ENCODE measurements around the gene SNTA1.
"Not testable (repeated sequence)": the region's sequence is repeated elsewhere in the genome, so short reads cannot be mapped to it uniquely, and the experiment has no call there.

Gene SNTA1

DNA sequence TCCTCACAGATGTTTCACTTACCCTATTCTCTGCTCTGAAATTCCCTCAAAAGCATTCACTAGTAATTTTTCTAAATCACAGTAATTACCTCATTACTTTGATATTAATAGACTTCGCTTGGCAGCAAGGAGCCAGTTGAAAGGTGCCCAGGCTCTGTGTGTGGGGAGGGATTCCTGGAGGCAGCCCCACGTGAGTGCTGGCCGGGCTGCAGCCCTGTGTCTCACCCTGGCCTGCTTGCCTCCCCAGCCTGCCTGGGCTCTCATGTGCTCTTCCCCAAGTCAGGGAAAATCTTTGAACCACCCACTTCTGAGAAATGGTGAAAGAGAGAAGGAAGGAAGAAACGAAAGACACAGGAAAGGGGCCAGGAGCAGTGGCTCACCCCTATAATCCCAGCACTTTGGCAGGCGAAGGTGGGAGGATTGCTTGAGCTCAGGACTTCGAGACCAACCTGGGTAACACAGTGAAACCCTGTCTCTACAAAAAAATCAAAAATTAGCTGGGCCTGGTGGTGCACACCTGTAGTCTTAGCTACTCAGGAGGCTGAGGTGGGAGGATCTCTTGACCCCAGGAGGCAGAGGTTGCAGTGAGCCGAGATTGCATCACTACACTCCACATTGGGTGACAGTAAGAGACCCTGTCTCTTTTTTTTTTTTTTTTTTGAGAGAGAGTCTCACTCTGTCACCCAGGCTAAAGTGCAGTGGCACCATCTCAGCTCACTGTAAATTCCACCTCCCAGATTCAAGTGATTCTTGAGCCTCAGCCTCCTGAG, 20.0 kb upstream of the SNTA1 start:
- no peak overlapping the region for H3K4me3 ChIP-seq (ENCODE audit: low read length)
- TF ChIP-seq, protein P1, sequence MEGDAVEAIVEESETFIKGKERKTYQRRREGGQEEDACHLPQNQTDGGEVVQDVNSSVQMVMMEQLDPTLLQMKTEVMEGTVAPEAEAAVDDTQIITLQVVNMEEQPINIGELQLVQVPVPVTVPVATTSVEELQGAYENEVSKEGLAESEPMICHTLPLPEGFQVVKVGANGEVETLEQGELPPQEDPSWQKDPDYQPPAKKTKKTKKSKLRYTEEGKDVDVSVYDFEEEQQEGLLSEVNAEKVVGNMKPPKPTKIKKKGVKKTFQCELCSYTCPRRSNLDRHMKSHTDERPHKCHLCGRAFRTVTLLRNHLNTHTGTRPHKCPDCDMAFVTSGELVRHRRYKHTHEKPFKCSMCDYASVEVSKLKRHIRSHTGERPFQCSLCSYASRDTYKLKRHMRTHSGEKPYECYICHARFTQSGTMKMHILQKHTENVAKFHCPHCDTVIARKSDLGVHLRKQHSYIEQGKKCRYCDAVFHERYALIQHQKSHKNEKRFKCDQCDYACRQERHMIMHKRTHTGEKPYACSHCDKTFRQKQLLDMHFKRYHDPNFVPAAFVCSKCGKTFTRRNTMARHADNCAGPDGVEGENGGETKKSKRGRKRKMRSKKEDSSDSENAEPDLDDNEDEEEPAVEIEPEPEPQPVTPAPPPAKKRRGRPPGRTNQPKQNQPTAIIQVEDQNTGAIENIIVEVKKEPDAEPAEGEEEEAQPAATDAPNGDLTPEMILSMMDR (conservative IDR thresholded peaks at IDR 0.05; ENCODE audit: low read depth, low read length) = no peak
- DNase-seq (ENCODE audit: low read depth) = no peak

DNA sequence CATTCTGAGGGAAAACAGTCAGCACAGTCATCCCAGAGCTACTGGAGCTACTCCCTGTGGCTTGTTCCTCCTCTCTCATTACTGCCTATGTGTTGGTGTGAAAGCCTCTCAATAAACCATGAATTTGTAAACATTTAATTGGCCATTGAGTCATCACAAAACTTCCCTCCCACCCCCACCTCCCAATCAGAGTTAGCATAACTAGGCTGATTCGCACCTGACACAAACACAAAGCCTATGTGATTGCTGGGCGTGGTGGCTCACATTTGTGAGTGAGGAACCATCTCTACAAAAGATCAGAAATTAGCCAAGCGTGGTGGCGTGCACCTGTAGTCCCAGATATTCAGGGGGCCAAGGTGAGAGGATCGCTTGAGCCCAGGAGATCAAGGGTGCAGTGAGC, 17.1 kb upstream of the SNTA1 start:
- TF ChIP-seq, protein P1 (conservative IDR thresholded peaks at IDR 0.05; ENCODE audit: low read depth, low read length) = no peak
- no peak for DNase-seq (ENCODE audit: low read depth)
- no peak overlapping the region for H3K4me3 ChIP-seq (ENCODE audit: low read length)

DNA sequence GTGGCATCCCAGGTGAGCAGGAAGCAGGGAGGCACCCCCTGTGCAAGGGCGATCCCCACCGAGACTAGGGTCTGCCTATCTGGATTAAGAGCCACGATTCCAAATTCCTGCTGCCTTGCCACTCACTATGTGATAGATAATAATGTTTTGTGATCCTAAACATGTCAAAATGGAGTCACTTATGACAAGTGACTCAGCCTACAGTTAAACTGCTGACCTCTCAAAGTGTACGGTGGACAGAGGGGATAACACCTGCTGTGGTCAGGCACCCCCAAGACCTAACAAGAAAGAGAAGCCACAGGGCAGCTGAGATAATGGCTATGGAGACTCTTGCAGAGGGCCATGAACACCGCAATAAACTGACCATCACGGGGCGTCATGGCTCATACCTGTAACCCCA, 16.0 kb upstream of the SNTA1 start:
- TF ChIP-seq, protein P1 (conservative IDR thresholded peaks at IDR 0.05; ENCODE audit: low read depth, low read length) = no peak

DNA sequence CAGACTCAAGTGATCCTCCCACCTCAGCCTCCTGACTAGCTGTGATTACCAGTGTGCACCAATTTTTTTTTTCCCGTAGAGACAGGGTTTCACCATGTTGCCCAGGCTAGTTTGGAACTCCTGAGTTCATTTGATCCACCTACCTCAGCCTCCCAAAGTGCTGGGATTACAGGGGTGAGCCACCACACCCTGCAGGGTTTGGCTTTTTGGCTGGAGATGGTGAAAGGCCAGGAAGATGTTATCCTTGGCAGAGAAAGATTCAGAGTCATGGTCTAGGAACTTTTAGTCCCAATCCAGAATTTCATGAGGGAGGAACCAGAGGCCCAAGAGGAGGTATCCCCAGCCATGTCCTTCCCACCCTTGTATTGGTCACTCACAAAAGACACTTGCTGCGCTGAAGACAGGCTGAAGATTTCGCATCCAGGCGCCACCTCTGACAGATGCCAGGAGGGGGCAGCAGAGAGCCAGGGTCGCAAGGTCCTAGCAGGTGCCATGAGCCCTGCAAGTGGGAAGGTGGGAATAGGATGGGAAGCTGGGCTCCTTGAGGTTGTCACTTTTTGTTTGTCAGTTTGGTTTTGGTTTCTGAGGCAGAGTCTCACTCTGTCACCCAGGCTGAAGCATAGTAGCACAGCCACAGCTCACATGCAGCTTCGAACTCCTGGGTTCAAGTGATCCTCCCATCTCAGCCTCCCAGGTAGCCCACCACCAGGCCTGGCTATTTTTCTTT, 13.5 kb upstream of the SNTA1 start:
- DNase-seq (ENCODE audit: low read depth) = not testable (repeated sequence)
- TF ChIP-seq, protein P1 (conservative IDR thresholded peaks at IDR 0.05; ENCODE audit: low read depth, low read length) = peak; percentile 98

More for the DNA sequence above, 16.0 kb upstream of the SNTA1 start:
- no peak overlapping the region for H3K4me3 ChIP-seq (ENCODE audit: low read length)
- no peak for DNase-seq (ENCODE audit: low read depth)

DNA sequence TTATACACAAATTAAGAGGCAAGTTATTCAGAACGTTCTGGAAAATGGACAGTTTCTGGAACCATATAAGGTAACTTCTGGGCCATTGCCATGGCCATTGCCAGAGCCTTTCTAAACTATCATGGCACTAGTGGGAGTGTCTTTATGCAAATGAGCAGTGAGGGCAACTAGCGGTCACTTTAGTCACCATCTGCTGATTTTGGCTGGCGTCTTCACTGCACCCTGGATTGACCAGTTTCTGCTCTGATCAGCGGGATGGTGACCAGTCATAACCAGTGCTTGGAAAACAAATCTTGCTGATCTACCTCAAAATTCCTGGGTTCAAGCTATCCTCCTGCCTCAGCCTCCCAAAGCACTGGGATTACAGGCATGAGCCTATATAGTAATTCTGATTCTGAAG, 7.3 kb upstream of the SNTA1 start:
- TF ChIP-seq, protein P1 (conservative IDR thresholded peaks at IDR 0.05; ENCODE audit: low read depth, low read length) = no peak
- no peak for DNase-seq (ENCODE audit: low read depth)

More for the DNA sequence above, 13.5 kb upstream of the SNTA1 start:
- not testable (repeated sequence) for H3K4me3 ChIP-seq (ENCODE audit: low read length)

DNA sequence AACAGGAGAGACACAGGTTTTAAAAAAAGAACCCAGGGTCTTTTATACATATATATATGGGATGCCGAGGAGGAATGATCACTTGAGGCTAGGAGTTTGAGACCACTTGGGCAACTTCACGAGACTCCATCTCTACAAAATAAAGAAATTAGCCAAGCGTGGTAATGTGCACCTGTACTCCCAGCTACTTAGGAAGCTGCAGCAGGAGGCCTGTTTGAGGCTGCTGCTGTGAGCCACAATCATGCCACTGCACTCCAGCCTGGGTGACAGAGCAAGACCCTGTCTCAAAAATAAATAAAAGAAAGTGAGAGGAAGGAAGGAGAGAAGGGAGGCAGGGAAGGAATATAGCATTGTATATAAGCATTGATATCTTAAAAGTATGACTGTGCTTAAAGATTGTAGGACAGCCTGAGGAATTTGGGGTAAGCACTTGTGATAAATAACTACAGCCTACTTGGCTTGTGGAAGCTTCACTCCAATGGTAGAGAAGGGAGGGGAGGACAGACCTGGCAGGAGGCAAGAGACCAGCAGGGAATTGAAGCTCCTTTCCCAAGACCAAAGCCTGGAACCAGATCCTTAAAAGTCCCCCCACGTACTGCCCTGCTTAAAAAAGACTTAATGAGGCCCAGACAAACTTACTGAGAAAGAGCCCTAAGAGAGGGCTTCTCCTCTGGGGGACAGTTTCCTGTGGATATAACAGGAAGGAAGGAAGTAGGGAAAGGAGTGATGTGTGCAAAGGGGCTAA, 2.5 kb upstream of the SNTA1 start:
- no peak overlapping the region for H3K4me3 ChIP-seq (ENCODE audit: low read length)
- TF ChIP-seq, protein P1 (conservative IDR thresholded peaks at IDR 0.05; ENCODE audit: low read depth, low read length) = no peak
- DNase-seq (ENCODE audit: low read depth) = no peak

More for the DNA sequence above, 7.3 kb upstream of the SNTA1 start:
- H3K4me3 ChIP-seq (ENCODE audit: low read length) = no peak overlapping the region

Data from retinal pigment epithelial cell (primary cell).